ENCODE results near the gene DLX3. TPM values are rescaled to one million over a fixed set of nuclear protein-coding genes. Genes with fewer than 3 reads are reported as not detected.

The DLX3 gene
- total and polyA plus RNA-seq, 2 donors = 0.09 to 1.1 TPM

DNA sequence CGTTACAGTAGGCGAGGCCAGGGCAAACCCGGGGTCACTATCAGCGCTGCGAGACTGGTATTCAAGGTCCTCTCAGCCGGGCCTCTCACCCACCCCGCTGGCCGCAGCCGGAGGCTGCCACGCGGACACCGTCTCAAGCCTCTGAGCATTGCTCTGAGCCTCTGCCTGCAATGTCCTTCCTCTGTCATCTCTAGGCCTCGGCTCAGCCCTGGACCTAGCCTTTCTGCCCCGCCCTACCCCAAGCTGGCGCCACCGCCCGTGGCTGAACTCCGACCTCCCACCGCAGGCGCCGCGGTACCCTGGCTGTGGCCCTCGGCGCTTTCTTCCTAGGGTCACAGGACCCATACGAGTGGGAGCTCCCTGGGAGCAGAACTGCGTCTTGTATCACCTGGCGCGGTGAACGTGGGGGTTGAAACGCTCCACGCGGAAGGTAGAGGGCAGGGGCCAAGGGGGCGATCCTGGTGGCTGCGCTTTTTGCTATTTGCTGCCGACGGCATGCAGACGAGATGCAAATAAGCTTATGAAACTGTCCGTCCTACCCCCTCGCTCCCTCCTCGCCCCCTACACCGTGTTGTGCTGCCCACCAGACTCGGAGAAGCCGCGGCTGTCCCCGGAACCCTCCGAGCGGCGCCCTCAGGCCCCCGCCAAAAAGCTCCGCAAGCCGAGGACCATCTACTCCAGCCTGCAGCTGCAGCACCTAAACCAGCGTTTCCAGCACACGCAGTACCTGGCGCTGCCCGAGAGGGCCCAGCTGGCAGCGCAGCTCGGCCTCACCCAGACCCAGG is 22.3 kb downstream of the DLX3 start:
- WGBS = 7% methylated on average over 57 of the region's 57 CpGs
- Histone ChIP-seq H3K27me3 (ENCODE audit: control insufficient read depth in 2 of 2, insufficient read depth in 1 of 2, low read length in 1 of 2) (peaks cover 78 to 100% of the 10 kb centered on the region in 2 donors), H3K4me1 (ENCODE audit: control insufficient read depth in 2 of 2, insufficient read depth in 2 of 2, low read length in 2 of 2) (peaks cover 8 to 23% of the 10 kb centered on the region in 2 donors), H3K27ac (ENCODE audit: low read depth in 1 of 2, low read length in 1 of 2) (no peak overlapping the region), H3K36me3 (ENCODE audit: control insufficient read depth in 2 of 2, insufficient read depth in 2 of 2, low read length in 1 of 2) (no peaks in the 10 kb centered on the region), H3K9me3 (ENCODE audit: control insufficient read depth in 2 of 2, insufficient read depth in 1 of 2, low read length in 1 of 2) (peaks cover 0 to 10% of the 10 kb centered on the region in 2 donors), H3K4me3 (ENCODE audit: low read length in 2 of 2) (no peak overlapping the region)
- no peak for DNase-seq (ENCODE audit: low read depth in 6 of 9, low spot score in 9 of 9)

DNA sequence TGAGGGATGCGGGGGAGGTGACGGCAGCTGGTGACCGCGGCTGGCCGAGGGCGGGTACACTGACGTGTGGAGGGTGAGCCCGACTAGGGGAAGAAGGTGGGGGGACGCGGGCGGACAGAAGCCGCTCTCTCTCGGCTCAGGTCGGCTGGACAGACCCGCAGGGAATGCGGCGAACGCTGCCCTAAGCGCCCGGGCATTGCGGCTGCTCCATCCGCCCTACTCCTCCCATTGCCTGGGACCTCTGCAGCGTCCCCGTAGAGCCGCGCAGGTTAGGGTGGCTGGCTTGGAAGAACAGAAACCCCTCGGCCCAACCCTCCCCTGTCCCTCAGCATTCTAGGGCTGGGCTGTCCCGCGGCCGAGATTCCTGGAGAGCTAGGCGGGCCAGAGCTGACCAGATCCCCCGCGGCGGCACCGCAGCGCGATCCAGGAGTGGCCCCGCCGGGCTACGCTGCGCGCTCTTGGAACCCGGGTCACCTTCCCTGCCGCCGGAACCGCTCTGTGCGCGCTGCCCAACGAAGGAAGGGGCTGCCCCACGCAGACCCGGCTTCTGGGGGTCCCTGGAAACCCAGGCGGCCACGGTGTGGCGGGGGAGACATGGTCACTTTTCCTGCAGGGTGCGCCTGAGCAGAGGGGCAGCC is 23.1 kb downstream of the DLX3 start:
- no peak for DNase-seq (ENCODE audit: low read depth in 6 of 9, low spot score in 9 of 9)
- peaks cover 84 to 100% of the 10 kb centered on the region in 2 donors for H3K27me3 ChIP-seq (ENCODE audit: control insufficient read depth in 2 of 2, insufficient read depth in 1 of 2, low read length in 1 of 2)
- 4% methylated on average over 55 of the region's 55 CpGs for WGBS
- peaks cover 0 to 10% of the 10 kb centered on the region in 2 donors for H3K9me3 ChIP-seq (ENCODE audit: control insufficient read depth in 2 of 2, insufficient read depth in 1 of 2, low read length in 1 of 2)
- no peak overlapping the region for H3K27ac ChIP-seq (ENCODE audit: low read depth in 1 of 2, low read length in 1 of 2)
- no peak overlapping the region for H3K4me3 ChIP-seq (ENCODE audit: low read length in 2 of 2)
- H3K4me1 ChIP-seq (ENCODE audit: control insufficient read depth in 2 of 2, insufficient read depth in 2 of 2, low read length in 2 of 2) = peaks cover 8 to 23% of the 10 kb centered on the region in 2 donors
- no peaks in the 10 kb centered on the region for H3K36me3 ChIP-seq (ENCODE audit: control insufficient read depth in 2 of 2, insufficient read depth in 2 of 2, low read length in 1 of 2)

DNA sequence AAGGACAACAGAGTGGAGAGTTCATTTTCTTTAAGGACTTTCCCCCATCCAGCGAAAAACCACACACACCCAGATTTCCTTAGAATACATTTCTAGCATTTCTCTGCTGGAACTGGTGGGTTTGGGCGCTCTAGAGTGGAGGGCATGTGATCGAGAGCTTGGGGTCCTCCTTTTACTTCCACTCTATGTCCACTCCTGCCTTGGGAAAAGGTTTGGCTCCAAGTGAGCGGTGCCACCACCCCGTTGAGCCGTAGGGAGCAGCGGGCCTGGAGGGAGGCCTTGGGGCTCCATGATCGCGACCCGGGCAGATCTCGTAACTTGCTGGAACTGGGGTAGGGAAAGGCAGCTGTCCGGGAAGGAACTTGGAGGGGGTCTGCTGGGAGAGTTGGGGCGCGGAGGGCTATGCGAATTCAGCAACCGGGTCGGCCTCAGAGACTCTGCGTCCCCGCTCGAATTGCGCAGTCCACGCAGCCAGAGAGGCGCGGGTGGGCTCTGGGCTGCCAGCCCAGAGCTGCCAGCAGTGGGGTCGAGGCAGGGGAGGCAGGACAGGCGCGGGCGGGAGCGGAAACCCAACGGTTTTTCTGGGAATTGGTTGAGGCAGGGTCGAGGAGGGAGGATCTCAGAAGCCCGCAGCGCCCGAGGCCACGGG is 23.7 kb downstream of the DLX3 start:
- Histone ChIP-seq H3K27me3 (ENCODE audit: control insufficient read depth in 2 of 2, insufficient read depth in 1 of 2, low read length in 1 of 2) (peaks cover 84 to 100% of the 10 kb centered on the region in 2 donors), H3K27ac (ENCODE audit: low read depth in 1 of 2, low read length in 1 of 2) (no peak overlapping the region), H3K4me3 (ENCODE audit: low read length in 2 of 2) (no peak overlapping the region), H3K9me3 (ENCODE audit: control insufficient read depth in 2 of 2, insufficient read depth in 1 of 2, low read length in 1 of 2) (peaks cover 0 to 10% of the 10 kb centered on the region in 2 donors), H3K36me3 (ENCODE audit: control insufficient read depth in 2 of 2, insufficient read depth in 2 of 2, low read length in 1 of 2) (no peaks in the 10 kb centered on the region), H3K4me1 (ENCODE audit: control insufficient read depth in 2 of 2, insufficient read depth in 2 of 2, low read length in 2 of 2) (peaks cover 8 to 23% of the 10 kb centered on the region in 2 donors)
- DNase-seq (ENCODE audit: low read depth in 6 of 9, low spot score in 9 of 9) = no peak
- WGBS = 10% methylated on average over 35 of the region's 35 CpGs

DNA sequence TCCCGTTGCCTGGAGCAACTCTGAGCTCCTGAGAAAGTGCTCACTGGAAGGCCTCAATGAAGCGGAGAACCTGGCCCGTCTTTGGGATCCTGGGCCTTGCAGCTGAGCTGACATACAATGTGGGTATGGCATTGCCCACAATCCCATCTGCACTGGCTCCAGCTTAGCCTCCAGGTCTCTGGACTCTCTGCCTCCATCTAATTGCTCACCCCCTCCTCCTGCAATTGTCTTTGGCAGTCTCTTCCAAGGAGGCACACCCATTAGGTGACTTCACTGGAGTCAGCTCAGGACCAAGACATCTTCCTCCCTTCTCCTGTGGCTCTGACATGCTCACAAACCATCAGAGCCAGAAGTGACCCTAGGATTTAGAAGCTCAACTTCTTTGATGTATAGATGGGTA is 24.5 kb downstream of the DLX3 start:
- Histone ChIP-seq H3K9me3 (ENCODE audit: control insufficient read depth in 2 of 2, insufficient read depth in 1 of 2, low read length in 1 of 2) (peaks cover 0 to 10% of the 10 kb centered on the region in 2 donors), H3K27me3 (ENCODE audit: control insufficient read depth in 2 of 2, insufficient read depth in 1 of 2, low read length in 1 of 2) (peaks cover 92 to 100% of the 10 kb centered on the region in 2 donors), H3K27ac (ENCODE audit: low read depth in 1 of 2, low read length in 1 of 2) (no peak overlapping the region), H3K4me3 (ENCODE audit: low read length in 2 of 2) (no peak overlapping the region), H3K4me1 (ENCODE audit: control insufficient read depth in 2 of 2, insufficient read depth in 2 of 2, low read length in 2 of 2) (peaks cover 8 to 23% of the 10 kb centered on the region in 2 donors), H3K36me3 (ENCODE audit: control insufficient read depth in 2 of 2, insufficient read depth in 2 of 2, low read length in 1 of 2) (no peaks in the 10 kb centered on the region)
- WGBS = 65% methylated on average over 3 of the region's 3 CpGs
- no peak for DNase-seq (ENCODE audit: low read depth in 6 of 9, low spot score in 9 of 9)

DNA sequence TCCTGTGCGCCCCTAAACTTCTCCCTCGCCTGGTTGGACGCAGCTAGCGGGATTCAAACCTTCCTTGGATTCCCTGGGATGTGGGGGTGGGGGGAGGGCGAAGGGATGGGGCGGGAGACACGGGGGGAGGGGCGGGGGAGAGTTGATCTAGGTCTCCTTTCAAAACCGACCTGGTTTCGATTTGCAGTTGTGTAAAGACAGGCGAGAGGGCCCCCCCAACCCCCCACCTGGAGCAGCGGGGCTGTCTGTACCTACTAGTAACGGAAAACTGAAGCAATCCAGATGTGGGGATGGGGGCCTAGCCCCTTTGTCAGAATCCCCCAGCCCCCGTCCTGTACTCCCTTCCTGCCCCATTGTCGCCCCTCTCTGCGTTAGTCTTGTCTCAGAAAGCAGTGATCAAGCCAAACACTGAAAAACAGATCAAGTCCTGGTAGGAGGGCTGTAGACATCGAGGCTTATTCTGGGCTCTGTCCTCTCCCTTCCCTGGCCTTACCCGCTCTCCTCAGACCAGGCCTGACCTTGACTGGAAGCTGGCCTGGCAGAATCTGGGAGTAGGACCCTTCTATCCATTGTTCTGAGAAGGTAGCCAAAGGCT is 25.1 kb downstream of the DLX3 start:
- WGBS = 8% methylated on average over 18 of the region's 18 CpGs
- Histone ChIP-seq H3K4me3 (ENCODE audit: low read length in 2 of 2) (peak overlapping the region in 1 of 2 donors; percentile 55), H3K4me1 (ENCODE audit: control insufficient read depth in 2 of 2, insufficient read depth in 2 of 2, low read length in 2 of 2) (peaks cover 8 to 28% of the 10 kb centered on the region in 2 donors), H3K27ac (ENCODE audit: low read depth in 1 of 2, low read length in 1 of 2) (no peak overlapping the region), H3K9me3 (ENCODE audit: control insufficient read depth in 2 of 2, insufficient read depth in 1 of 2, low read length in 1 of 2) (peaks cover 0 to 10% of the 10 kb centered on the region in 2 donors), H3K27me3 (ENCODE audit: control insufficient read depth in 2 of 2, insufficient read depth in 1 of 2, low read length in 1 of 2) (peaks cover 93 to 100% of the 10 kb centered on the region in 2 donors), H3K36me3 (ENCODE audit: control insufficient read depth in 2 of 2, insufficient read depth in 2 of 2, low read length in 1 of 2) (no peaks in the 10 kb centered on the region)
- no peak for DNase-seq (ENCODE audit: low read depth in 6 of 9, low spot score in 9 of 9)

DNA sequence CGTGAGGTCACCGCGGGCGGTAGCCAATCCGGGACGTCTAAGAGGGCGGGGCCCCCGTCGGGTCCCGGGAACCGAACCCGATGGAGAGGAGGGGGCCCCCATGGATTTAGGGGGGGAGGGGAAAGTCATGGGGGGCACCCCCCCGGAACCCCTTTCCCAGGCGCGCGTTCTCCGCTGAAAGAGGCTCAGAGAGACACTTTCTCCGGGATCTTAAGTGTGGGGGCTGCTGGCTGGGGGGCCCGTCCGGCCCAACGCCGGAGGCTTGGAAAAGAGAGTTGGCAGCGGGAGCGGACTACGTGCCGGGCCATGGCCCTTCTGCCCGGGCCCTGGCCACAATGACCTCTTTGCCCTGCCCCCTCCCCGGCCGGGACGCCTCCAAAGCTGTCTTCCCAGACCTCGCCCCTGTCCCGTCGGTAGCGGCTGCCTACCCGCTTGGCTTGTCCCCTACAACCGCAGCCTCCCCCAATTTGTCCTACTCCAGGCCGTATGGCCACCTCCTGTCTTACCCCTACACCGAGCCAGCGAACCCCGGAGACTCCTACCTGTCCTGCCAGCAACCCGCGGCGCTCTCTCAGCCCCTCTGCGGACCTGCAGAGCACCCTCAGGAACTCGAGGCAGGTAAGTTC is 25.8 kb downstream of the DLX3 start, which contains the start of gene DLX4:
Gene DLX4 (plus strand): TSS at position 57 of the 626 bp plus-strand sequence. CDS start 279 bp downstream, at position 336.
- H3K4me1 ChIP-seq (ENCODE audit: control insufficient read depth in 2 of 2, insufficient read depth in 2 of 2, low read length in 2 of 2) = peaks cover 8 to 33% of the 10 kb centered on the region in 2 donors
- H3K27me3 ChIP-seq (ENCODE audit: control insufficient read depth in 2 of 2, insufficient read depth in 1 of 2, low read length in 1 of 2) = peaks cover 95 to 100% of the 10 kb centered on the region in 2 donors
- DNase-seq (ENCODE audit: low read depth in 6 of 9, low spot score in 9 of 9) = no peak
- WGBS = 3% methylated on average over 45 of the region's 45 CpGs
- H3K36me3 ChIP-seq (ENCODE audit: control insufficient read depth in 2 of 2, insufficient read depth in 2 of 2, low read length in 1 of 2) = no peaks in the 10 kb centered on the region
- H3K27ac ChIP-seq (ENCODE audit: low read depth in 1 of 2, low read length in 1 of 2) = no peak within 1 kb of the TSS
- H3K9me3 ChIP-seq (ENCODE audit: control insufficient read depth in 2 of 2, insufficient read depth in 1 of 2, low read length in 1 of 2) = peaks cover 0 to 10% of the 10 kb centered on the region in 2 donors
- peak within 1 kb of the TSS; percentile 42 to 55 for H3K4me3 ChIP-seq (ENCODE audit: low read length in 2 of 2)

DNA sequence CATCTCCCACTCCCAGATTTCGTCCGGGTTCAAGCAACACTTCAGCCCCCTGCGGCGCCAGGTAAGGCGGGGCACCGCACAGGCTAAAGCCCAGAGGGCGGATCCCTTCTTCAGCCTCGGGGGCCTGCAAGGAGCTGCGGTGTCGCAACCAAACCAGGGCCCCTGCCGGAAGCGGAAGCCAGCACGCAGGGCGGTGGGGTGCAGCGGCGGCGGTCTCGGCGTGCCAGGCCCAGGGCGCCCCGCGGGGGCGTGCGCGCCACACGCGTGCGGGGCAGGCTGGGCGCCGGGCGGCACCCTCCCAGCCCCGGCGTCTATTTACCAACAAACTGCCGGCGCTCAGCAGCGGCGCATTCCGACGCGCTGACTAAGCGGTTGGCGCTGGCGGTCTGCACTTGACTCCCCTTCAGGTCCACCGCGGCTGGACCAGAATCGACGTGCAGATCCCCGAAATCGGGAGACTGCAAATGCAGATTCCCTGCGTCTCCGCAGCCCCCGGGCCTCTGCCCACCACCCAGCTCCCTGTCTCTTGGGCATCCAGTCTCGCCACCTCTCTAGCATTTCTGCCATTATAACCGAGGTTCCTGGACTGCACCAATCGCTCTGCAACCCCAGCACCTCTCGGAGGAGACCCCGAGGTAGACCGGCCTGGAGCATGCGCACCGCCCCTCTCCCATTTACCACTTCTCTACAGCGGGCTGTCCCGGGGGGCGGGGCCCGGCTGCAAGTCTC is 26.5 kb downstream of the DLX3 start:
- peaks cover 95 to 100% of the 10 kb centered on the region in 2 donors for H3K27me3 ChIP-seq (ENCODE audit: control insufficient read depth in 2 of 2, insufficient read depth in 1 of 2, low read length in 1 of 2)
- H3K36me3 ChIP-seq (ENCODE audit: control insufficient read depth in 2 of 2, insufficient read depth in 2 of 2, low read length in 1 of 2) = no peaks in the 10 kb centered on the region
- peaks cover 8 to 33% of the 10 kb centered on the region in 2 donors for H3K4me1 ChIP-seq (ENCODE audit: control insufficient read depth in 2 of 2, insufficient read depth in 2 of 2, low read length in 2 of 2)
- H3K27ac ChIP-seq (ENCODE audit: low read depth in 1 of 2, low read length in 1 of 2) = no peak overlapping the region
- whole genome bisulfite sequencing = under 1% methylated on average over 64 of the region's 64 CpGs
- H3K9me3 ChIP-seq (ENCODE audit: control insufficient read depth in 2 of 2, insufficient read depth in 1 of 2, low read length in 1 of 2) = peaks cover 0 to 16% of the 10 kb centered on the region in 2 donors
- H3K4me3 ChIP-seq (ENCODE audit: low read length in 2 of 2) = peak overlapping the region; percentile 42 to 55
- DNase-seq (ENCODE audit: low read depth in 6 of 9, low spot score in 9 of 9) = peak in 7 of 9 donors; percentile 13 to 63 (median 36)
